NCI-H128 (cell line): ENCODE results near the gene OGT.
"Not testable (repeated sequence)": the region's sequence is repeated elsewhere in the genome, so short reads cannot be mapped to it uniquely, and the experiment has no call there.

Experiments
- DNase-seq: peaks from one replicate; lab custom pipeline; 2025; ENCODE audit not compliant: unreplicated experiment; lab: John Stamatoyannopoulos, UW

Gene OGT

GRCh38 chrX:71579990-71580380 is 47.1 kb downstream of the OGT start:
- DNase-seq: no peak

- no peak for DNase-seq
These were observed 48.3 kb downstream of the OGT start for GRCh38 chrX:71581210-71581609.

GRCh38 chrX:71586929-71587328 is 54.0 kb downstream of the OGT start:
- DNase-seq: no peak

GRCh38 chrX:71593210-71593609 is 60.3 kb downstream of the OGT start:
- DNase-seq: not testable (repeated sequence)

DNA sequence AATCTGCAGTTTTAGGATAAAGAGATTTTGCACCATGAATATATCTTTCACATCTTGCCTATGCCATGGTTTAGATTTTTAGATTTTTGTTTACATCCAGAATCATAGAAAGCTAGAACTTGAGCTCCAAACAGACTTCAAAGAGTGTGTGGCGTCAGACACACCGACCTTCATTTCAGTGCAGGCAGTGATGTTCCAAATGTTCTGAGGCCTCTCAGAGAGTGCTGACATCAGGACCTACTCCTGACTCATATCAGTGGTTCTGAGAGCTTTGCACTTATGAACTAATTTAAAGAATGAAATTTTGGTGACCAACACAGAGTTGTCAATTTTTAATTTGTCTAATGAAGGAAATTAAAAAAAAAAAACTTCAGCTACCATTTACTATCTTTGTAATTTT is 67.1 kb downstream of the OGT start:
- DNase-seq: no peak

DNA sequence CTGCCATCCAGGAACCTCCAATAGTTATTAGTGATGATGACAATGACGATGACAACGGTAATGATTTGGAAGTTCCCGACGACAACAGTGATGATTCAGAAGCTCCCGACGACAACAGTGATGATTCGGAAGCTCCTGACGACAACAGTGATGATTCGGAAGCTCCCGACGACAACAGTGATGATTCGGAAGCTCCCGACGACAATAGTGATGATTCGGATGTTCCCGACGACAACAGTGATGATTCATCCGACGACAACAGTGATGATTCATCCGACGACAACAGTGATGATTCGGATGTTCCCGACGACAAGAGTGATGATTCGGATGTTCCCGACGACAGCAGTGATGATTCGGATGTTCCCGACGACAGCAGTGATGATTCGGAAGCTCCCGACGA is 70.7 kb downstream of the OGT start:
- no peak for DNase-seq

- no peak for DNase-seq
These were observed 71.2 kb downstream of the OGT start for GRCh38 chrX:71604141-71604540.

DNA sequence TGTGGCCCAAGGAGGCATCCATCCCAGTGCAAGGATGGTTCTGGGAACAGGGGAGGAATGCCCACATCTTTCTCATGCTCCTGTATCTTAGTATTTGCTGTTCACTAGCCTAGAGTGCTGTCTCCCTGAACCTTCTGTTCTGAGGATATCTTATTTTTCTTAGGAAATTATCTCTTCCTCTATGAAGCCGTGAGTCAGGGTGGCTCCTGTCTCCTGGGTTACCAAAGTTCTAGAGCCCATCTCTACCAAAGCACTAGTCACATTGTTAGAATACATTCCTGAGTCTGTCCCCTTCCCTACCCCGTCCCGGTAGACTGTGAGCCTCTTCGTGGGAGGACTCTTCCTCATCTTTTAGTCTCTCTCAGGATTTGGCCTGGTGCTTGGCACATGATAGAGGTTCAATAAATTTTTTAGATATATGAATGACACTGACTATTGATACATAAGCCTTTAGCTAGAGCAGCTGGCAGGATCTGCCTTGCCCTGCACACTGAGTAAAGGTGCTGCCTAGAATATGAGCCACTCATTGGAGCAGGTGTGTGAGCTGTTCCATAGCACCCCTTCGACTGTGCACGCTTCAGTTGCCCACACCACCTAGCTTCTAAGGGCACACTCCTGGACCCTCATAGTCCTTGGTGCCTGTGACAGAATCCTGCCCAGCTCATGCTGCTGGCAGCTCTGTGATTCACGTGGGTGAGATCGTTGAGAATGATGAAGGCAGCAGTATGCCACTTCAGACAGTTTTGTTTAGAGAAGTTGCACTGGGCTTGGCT is 72.1 kb downstream of the OGT start:
- DNase-seq: no peak

DNA sequence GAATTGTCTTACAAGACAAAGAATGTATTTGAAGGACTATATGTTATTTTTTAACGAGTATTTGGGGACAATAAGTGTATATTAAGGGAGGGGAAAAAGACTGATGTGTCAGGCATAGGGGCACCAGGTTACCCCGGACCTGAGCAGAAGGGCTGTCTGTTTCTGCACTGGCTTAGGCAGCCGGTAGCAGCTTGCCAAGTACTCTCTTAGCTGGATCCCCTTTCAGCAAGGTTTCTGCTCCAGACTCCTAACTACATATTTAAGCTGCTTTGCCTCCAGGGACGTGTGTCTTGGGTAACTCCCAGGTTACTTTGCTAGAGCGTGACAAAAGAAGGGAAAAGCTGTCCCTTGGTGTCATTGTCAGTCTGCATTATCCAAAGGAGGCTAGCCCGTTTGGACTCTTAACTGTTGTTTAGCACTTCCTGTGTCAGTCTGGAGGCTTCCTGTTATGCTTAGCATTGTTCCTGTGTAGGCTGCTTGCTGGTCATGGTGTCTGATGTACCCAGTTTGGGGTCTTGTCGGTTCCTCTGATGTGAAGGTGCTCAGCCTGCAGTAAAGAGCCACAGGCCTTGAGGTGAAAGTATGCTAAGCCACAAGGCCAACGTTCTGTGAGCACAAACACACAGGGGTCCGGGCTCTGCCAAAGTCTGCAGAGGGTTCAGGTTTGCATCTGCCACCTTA is 73.8 kb downstream of the OGT start:
- no peak for DNase-seq

DNA sequence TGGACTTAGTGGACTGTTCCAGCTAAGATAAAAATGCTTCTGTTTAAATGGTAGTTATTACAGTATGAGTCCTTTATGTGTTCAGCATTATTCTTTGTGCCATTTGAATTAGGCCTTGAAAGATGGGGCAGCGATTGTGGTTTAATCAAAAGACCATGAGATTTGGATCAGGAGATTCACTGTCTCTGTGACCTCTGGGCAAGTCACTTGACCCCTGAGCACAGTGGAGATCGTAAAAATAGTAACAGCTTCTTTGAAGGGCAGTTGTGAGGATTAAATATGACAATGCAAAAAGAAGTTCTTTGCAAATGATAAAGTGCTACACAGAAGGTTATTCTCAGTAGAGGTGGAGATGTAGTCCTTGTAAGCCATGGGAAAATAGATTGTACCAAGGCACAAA is 74.6 kb downstream of the OGT start:
- no peak for DNase-seq

DNA sequence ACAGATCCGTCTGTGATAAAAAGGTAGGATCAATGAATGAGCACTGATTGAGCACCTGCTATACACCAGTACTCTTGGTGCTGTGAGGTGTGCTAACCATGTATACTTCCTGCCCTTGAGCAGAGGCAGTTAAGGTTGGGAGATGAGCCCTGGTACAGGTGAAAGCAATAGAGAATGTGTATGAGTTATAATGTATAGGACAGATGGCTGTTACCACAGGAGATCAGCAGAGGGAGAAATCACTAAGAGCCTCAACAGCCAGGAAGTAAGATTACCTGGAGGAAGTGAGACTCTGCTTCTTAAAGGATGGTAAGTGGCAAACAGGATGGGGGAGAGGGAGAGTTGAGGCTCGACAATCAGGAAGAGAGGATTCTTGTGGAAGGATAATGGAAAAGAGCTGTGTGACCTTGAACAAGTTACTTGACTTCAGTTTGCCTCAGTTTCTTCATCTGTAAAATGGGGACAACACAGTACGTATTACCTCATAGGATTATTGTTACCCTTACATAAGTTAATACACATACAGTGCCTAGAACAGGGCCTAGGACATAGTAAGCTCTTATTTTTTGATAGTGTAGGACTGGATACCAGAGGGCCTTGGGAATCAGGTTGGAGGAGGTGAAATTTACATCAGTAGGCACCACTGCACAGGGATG is 76.3 kb downstream of the OGT start:
- no peak for DNase-seq

DNA sequence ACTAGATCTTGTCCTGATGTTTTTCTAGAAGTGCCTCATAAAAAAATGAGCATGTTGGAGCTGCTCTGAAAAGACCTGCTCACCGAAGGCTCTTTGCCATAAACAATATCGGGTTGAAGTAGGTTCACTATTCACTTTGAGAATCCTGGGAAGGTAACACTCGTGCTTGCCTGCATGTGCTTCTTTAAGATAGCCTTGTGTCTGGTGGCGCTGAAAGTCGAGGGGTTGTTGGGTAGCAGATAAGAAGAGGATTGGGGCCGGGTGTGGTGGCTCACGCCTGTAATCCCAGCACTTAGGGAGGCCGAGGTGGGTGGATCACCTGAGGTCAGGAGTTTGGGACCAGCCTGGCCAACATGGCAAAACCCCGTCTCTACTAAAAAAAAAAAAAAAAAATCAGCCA is 78.8 kb downstream of the OGT start:
- not testable (repeated sequence) for DNase-seq

GRCh38 chrX:71612256-71612655 is 79.4 kb downstream of the OGT start:
- DNase-seq: no peak

DNA sequence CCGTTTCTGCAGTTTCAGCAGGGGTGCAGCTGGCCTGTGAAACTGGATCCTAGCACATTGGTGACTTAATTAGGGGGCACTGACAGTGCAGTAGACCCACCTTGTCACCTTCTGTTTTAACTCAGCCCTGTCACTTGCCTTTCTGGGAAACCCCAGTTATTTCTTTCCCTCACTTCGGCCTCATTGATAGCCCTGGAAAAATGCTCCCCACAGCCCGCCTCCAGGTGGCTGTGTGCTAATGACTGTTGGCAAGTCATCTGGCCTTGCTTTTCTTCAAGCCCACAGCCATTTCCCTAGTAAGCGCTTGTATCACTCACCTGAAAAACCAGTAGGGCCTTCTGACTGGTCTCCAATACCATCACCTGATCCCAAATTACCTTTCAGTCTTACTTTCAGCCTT is 82.2 kb downstream of the OGT start:
- no peak for DNase-seq

- DNase-seq: no peak
These were observed 83.0 kb downstream of the OGT start for GRCh38 chrX:71615954-71616353.

GRCh38 chrX:71616672-71617529 is 84.0 kb downstream of the OGT start:
- DNase-seq: no peak

- DNase-seq: no peak
These were observed 84.8 kb downstream of the OGT start for GRCh38 chrX:71617742-71618141.

- no peak for DNase-seq
These were observed 85.4 kb downstream of the OGT start, which contains the start of gene CXCR3 for GRCh38 chrX:71618303-71618721. TSS of gene CXCR3 (minus strand) at chrX:71618511. CDS start at chrX:71618449, 62 bp downstream.

DNA sequence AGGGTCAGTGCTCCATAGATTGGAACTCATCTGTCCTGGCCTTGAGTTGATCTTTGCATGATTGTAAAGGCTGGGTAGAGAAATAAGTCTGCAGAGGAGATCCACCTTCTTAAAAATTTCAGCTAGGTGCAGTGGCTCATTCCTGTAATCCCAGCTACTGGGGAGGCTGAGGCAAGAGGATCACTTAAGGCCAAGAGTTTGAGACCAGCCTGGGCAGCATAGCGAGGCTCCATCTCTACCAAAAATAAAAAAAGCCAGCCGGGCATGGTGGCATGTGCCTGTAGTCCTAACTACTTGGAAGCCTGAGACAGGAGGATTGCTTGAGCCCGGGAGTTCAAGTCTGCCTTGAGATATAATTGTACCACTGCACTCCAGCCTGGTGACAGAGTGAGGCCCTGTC is 85.9 kb downstream of the OGT start:
- no peak for DNase-seq

GRCh38 chrX:71619193-71619592 is 86.3 kb downstream of the OGT start:
- no peak for DNase-seq

- DNase-seq: no peak
These were observed 87.1 kb downstream of the OGT start for GRCh38 chrX:71619986-71620385.
